NCI-H1048 (cell line): ENCODE measurements around the gene IL11RA.
A peak's percentile ranks its signal among the peaks of the same experiment; 100 is the strongest.
"Not testable (repeated sequence)": the region's sequence is repeated elsewhere in the genome, so short reads cannot be mapped to it uniquely, and the experiment has no call there.

Source experiments
- DNase-seq: peaks from one replicate; lab custom pipeline; 2025; lab: John Stamatoyannopoulos, UW

Gene IL11RA

DNA sequence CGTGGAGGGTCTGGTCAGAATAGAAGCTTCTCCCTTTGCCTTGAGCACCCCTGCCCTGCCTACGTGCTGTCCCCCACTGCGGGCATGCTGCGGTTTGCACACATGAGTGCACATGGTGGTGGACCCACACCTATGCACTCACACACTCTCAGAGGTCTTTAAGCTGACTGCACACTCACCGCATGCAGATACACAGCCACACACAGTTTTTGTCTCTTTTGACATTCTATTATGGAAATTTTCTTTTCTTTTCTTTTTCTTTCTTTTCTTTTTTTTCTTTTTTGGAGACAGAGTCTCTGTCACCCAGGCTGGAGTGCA is 22.5 kb upstream of the IL11RA start:
- DNase-seq, result no peak

DNA sequence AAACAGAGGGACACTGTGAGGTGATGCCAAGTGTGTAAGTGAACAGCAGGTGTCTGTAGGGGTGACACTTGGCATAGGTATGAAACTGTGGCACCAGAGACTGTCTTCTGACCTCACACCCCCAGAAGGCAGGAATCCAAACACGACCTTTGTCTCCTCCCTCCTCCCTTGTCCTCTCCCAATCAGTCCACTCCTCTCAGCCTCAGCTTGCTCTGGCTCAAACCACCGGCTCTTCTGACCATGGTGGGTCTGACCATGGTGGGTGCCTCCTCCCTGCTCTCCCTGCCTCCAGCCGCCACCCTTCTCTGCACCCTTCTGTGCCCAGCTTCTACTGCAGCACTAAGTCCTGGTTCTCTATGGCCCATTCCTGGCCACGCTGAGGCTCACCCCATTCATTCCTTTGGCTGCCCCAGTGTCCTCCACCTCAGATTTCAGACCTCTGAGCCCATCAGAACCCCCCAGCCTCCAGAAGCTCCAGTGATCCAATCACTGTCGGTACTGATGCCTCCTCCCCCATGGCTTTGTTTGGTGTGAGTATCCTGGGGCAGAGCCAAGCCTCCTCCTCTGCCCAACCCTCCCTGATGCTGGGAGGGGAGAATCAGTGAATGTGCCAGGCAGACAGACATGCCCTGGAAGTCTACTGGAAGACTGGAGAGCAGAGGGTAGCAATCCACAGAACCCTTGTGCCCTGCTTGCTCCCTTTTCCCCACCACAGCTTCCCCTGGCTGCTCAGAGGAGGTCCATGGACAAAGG is 21.4 kb upstream of the IL11RA start:
- DNase-seq, result no peak

DNA sequence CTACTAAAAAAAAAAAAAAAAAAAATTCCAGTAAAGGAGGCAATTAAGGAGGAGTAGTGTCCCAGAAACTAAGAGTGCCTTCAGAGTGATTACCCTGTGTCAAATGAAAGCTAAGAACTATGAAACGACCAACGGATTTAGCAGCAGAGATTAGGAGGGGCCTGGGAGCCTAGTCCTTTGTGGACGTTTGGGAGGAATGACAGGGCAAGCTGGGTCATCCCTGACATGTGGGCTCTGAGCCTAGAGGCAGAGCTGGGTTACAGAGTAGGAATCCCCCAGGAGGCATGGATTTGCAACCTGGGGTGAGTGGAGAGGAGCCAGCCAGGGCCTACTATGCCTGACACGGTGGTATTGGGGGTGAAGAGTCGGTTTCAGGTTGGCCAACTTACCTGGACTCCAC is 18.8 kb upstream of the IL11RA start:
- DNase-seq, result no peak

DNA sequence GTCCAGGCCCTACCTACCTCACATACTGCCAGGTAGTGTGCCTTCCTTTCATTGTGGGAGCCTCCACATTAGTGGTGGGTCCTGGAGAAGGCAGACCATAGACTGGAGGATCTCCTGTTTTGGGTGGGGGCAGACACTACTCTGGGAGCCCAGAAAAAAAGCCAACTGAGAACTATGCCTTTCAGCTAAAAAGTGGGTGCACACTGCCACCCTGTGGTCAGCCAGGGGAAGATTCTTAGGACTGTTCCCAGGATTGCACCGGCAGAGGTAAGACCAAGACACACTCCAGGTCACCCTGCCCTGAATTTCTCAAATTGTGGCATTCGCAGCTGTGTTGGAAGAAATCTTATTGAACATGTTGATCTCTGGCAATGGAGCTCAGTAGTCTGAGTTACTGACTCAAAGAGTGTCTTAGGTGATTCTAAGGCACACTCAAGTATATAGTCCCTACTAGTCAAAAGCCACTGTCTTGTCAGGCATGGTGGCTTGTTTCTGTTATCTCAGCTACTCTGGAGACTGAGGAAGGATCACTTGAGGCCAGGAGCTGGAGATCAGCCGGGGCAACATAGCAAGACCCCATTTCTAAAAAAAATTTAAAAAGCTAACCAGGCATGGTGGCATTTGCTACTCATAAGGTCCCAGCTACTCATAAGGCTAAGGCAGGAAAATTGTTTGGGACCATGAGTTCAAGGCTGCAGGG is 18.0 kb upstream of the IL11RA start:
- no peak for DNase-seq

DNA sequence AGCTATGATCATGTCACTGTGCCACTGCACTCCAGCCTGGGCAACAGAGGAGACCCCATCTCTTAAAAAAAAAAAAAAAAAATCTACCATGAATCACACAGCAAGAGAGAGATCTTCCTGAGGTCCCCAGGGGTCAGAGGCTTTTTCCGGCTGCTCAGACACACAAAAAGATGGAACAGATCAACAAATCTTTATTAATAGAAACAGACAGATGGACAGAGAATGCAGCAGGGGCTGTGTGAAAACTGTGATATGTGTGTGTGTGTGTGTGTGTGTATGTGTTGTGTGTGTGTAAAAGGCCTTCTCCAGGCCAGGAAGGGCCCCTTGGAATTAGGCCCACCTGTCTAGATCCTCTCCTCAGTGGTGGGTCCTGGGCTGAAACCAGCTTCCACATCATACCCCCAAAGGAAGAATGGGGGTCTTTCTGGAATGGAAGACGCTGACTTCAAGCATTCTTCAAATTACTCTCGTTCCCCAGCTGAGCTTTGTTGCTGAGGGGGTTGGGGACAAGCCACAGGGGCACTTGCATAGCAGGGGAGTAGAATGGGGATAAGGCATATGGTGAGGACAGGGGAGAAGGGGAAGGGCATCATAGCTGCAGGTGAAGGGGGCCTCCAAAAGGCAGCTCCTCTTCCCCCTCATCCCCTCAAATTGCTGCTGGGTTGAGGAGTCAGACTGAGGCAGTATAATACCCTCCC is 17.3 kb upstream of the IL11RA start:
- DNase-seq, result no peak

DNA sequence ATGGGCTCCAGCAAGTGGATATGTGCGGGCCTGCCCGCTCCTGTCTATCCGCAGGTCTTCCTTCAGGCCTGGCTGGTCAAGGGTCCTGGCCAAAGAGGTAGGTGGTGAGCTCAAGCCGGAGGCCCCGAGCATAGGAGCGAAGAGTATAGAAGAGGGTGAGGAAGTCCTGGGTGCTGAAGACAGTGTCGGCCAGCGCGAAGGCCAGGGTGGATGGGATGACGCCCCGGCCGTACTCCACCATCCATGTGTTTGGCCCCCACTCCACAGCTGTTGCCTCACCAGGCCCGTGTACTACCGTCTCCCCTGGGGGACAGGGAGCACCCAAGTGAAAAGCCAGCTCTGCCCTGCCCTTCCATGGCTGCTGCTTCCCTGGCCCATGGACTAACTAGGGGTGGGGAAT is 16.4 kb upstream of the IL11RA start:
- DNase-seq, result no peak

DNA sequence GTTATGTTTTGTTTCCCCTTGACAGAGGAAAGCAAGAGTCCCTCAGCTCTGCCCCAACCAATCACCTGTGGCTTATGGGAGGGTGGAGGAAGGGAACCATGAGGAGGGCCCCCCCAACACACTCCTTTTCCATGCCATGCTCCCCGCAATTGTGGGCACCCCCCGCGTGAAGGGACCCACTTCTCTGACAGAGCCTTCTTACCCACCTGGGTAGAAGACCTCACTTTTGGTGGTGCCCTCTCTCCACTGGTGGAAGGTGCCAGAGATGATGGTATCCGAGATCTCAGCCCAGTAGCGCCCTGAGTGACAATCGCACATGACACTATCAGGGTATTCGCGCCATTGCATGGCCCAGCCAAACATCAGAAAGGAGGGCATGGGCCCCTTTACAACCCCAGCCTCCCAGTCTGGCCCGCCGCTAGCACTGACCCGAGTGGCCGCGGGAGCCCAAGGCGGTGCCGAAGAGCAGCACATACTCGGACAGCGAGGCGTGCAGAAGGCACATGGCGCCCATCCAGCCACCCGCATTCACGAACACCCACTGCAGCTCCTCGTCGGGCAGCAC is 15.1 kb upstream of the IL11RA start:
- no peak for DNase-seq

DNA sequence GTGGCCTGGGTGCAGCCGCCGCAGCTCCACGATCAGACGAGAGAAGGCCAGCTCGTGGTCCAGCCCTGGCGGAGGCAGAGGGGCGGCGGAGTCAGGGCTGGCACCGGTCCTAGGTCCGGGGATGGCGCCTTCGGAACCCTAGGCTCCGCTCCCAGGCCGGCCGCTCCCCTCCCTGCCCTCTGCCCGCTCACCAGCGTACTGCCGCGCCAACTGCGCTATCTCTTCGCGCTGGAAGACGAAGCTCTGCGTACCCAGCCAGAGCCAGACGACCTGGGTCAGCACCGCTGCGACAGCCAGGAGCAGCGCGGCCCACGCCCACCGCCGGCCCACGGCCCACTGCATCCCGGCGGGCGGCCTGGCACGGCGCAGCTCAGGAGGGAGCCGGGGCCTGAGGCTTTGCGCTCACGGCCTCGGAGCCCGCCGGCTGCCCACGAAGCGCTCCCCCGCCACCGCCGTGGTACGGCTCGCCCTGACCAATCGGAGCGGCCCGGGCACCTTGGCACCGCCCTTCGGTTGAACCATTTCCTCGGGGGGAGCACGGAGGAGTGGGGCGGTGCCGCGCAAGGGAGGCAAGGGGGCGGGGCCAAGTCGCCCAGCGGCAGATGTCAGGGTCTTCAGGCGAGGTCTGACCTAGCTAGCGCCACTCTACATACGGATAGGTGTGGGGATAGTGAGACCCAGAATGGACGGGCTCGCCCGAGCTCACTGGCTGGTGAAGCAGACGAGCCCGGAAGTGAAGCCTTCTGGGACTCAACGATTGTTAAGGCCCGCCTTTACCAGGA is 14.4 kb upstream of the IL11RA start, which contains the start of gene SIGMAR1:
Gene SIGMAR1, minus strand, starts transcription at position 432 of the 782 bp plus-strand sequence. Its CDS starts 90 bp downstream, at position 342.
- peak; percentile 77 for DNase-seq

DNA sequence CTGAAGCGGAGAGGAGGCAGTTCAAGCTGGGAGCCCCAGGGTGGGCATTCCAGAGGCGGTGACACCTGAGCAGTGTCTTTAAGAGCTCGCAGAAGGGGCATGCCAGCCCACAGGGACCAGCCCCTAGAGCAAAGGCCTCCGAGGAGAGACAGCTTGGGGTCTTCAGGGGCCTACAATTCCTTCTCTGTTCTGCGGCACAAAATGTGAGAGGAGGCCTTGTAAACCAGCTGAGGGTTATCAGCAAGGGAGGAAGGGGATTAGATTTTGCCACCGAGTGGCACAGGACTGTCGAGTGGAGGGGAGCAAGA is 13.9 kb upstream of the IL11RA start:
- no peak for DNase-seq

DNA sequence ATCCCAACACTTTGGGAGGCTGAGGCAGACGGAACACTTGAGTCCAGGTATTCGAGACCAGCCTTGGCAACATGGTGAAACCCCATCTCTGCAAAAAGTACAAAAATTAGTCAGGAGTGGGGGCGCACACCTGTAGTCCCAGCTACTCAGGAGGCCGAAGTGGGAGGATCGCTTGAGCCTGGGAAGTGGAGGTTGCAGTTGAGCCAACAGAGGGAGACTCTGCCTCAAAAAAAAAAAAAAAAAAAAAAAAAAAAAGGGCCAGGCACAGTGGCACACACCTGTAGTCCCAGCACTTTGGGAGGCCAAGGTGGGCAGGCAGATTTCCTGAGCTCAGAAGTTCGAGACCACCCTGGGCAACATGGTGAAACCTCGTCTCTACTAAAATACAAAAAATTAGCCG is 12.7 kb upstream of the IL11RA start:
- not testable (repeated sequence) for DNase-seq

DNA sequence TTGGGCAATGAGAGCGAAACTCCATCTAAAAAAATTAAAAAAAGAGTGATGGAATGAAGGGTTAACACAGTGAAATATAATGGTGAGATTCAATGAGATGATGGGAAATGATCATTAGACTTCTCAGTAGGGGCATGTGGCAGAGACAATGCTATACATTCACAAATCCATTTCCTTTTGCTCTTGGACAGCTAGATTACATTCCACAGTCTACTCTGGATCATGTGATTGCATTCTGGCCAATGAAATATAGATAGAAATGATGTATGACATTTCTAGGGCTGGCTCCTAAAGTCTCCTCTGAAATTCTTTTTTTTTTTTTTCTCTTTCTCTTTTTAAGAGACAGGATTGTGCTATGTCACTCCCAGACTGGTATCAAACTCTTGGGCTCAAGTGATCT is 9.3 kb upstream of the IL11RA start:
- DNase-seq, result no peak

DNA sequence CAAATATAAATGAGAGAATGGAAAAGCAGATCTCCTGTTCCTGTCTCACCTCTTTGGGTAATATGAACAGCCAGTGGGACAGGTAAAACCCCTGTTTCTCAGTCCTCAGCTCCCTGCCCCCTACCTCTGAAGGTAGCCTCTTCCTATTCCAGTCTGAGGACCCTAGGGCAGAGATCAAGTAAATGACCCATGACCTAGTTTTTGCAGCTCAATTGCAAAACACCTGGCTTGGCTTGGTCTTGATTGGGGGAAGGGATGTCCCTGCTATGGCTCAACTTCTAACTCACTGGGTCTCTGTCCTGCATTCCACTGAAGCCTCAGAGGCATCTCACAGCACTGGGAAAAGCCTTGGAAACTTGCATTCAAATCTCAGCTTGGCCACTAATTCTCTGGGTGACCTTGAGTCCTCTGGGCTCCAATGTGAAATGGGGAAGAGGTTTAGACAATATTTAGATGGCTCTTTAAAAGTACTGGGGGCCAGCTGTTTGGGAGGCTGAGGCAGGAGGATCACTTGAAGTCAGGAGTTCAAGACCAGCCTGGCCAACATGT is 7.1 kb upstream of the IL11RA start:
- no peak for DNase-seq

DNA sequence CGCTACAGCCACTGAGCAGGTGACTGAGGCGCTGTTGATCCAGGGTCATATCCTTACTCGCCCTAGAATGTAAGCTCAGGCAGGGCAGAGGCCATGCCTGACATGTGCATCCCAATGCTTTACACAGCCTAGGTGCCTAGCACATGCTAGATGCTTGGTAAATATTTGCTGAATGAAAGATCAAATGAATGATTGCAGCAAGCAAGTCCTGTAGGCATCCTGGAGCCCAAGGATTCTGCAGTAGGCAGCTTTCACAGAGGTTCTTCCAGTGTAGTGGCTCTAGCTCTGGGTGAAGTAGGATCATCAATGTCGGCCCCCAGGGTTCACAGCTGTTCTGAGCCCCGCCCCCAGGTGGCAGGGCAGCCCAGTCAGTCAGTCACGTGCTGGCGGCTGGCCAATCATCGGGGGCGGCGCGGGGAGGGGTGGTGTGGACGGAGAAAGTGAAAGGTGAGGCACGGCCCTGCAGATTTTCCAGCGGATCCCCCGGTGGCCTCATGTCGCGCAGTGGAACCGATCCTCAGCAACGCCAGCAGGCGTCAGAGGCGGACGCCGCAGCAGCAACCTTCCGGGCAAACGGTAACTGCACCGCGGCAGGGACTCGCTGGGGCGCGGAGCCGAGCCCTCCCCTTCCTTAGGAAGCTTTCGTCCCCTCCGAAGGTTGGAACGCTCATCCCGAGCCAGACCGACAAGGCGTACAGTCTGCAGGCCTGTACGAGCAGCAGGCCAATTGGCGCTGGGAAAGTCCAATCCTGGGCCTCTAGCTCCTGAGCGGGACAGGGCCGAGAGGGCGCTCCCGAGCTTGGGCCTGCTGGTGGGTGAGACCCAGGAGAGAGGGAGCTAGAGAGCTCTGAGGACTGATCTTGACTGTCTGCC is 5.5 kb upstream of the IL11RA start, which contains the start of gene GALT:
Gene GALT, plus strand, starts transcription at position 465 of the 873 bp plus-strand sequence. Its CDS starts 30 bp downstream, at position 495.
- peak; percentile 78 for DNase-seq

DNA sequence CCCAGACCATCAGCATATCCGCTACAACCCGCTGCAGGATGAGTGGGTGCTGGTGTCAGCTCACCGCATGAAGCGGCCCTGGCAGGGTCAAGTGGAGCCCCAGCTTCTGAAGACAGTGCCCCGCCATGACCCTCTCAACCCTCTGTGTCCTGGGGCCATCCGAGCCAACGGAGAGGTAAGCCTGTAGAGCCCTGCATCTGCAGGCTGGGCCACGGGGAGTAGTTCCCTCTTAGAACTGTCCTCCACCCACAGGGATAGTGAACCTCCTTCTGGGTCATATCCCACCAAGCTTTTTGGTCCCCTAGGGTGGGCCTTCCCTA is 4.9 kb upstream of the IL11RA start:
- DNase-seq, result no peak

DNA sequence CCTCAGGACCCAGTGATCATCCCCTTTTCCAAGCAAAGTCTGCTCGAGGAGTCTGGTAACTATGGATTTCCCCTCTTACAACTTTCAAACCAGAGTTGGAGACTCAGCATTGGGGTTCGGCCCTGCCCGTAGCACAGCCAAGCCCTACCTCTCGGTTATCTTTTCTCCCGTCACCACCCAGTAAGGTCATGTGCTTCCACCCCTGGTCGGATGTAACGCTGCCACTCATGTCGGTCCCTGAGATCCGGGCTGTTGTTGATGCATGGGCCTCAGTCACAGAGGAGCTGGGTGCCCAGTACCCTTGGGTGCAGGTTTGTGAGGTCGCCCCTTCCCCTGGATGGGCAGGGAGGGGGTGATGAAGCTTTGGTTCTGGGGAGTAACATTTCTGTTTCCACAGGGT is 4.3 kb upstream of the IL11RA start:
- DNase-seq, result no peak

DNA sequence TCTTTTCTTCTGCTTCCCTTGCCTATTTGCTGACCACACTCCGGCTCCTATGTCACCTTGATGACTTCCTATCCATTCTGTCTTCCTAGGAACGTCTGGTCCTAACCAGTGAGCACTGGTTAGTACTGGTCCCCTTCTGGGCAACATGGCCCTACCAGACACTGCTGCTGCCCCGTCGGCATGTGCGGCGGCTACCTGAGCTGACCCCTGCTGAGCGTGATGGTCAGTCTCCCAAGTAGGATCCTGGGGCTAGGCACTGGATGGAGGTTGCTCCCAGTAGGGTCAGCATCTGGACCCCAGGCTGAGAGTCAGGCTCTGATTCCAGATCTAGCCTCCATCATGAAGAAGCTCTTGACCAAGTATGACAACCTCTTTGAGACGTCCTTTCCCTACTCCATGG is 3.3 kb upstream of the IL11RA start:
- DNase-seq, result no peak

DNA sequence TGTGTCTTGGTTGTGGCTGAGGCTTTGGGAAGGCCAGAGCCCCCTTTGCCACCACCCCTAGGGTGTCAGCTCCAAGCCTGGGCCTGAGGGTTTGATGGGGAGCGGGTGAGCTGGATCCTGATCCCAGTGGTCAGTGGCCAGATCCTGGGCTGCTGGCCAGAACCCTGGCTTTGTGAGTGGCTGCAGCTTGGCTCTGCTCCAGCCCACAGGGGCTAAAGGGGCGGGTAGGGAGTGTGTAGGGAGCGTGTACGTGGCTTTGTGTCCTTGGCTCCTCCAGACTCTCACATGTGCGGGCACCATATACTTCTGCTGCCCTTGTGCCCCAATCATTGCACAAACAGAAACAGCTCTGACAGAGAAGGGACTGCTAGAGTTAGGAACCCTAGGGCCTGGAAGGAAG is 1.2 kb upstream of the IL11RA start:
- DNase-seq, result no peak

DNA sequence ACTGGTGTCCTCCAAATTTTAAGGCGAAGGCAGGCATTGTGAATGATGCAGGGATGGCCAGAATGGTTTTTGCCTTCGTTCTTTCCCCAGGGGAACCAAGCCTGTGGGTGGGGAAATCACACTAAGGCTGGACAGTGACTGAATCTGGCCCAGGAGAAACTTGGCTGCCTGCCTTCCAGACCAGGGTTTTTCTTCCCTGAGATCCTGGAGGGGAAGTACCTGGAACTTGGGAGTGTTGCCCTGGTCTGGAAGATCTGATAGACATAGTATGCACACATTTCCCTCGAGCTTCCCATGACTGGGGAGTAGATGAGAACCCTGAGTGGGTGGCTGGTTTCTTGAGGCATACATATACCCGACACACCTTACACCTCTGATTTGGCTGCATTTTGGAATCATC is 664 bp upstream of the IL11RA start:
- DNase-seq, result no peak

DNA sequence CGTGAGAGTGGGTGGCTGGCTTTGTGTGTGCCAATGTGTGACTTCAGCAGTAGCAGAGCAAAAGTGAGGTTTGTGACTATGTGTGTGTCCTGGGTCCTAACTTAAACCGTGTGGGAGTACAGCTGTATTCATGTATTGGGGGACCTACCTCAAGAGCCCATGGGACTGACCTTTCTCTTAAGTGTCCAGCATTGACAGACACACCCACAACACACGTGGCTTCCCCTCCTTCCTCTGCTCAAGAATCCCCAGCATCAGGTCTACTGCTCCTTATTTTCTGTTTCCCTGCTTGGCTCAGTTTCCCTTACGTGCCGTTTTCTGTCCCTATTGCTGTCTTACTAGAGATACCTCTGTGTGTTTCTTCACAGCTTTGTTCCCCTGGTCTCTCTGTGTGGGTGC is 616 bp downstream of the IL11RA start:
- DNase-seq, result no peak

DNA sequence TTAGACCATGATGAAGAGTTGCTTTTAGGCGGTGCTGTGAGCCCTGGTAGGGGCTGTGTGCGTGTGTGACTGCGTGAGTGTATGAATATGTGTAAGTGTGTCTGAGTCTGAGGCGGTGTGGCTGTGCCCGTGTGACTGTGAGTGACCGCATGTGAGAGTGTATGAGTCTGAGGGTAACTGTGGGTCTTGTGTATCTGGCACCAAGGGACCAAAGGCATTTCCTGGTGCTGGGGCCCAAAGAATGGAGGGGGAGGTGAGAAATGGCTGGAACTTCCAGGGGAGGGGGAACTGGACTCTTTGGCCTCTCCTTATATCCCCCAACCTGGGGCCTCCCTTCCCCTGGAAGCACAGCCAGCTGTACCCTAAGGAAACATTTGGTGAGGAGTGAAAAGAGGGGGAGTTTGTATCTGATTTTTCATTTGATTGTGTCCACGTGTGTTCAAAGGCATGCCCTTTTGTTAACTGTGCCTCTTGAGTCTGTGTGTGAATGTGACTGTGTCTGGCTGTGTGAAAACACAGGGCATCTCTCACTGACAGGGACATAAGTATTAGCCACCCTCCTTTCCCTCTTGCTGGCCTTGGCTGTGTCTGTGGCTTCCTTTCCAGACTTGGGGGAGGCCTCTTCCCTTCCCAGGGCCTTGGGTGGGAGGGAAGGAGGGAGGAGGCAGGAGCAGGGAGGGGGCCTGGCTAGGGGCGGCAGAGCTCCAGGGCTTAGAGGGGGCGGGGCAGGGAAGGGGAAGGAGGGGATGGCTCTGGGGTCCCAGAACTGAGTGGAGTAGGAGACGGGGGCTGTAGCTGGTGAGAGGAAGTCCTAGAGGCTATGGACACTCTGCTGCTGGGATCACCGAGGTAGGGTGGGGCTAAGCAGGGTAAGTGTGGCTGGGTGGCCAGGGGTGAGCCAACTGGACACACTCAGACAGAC is 1.4 kb downstream of the IL11RA start:
- no peak for DNase-seq
